ENCODE results near the gene CD209. TPM values are rescaled to one million over a fixed set of nuclear protein-coding genes. Genes with fewer than 3 reads are reported as not detected.

CD209 gene
- total RNA-seq, 1 donor from 2014 or later, result 7.0 TPM

DNA sequence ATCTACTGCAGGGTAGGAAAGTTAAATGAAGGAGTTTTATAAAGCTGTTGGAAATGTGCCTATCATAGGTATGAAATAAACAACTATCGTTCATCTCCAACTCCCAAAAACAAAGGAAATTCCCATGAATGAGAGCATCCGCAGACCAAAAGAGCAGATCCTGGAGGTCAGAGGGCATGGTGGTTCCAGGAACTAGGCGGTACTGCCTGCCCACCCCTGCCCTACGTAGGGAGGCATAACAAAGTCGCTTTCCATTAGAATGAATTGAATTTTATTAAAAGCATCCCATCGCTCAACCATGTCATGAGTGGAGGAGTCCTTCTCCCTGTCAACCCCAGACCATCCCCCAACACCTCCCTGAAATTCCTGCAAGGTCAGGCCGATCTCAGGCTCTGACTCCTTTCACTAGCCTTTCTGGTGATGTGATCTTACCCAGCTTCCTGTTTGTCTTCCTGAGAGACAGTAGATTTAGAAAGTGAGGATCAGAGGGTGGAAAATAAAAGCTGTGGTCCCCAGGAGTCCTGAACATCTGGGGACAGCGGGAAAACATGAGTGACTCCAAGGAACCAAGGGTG is 15.5 kb upstream of the CD209 start, which contains the start of gene CLEC4M:
Gene CLEC4M, plus strand, starts transcription at position 525 of the 575 bp plus-strand sequence. Its CDS starts 24 bp downstream, at position 549.
- Histone ChIP-seq H3K9me3 (replicated peaks) (peaks cover 25% of the 10 kb centered on the region), H3K36me3 (no peaks in the 10 kb centered on the region), H3K4me1 (no peaks in the 10 kb centered on the region), H3K27ac (replicated peaks) (no peak within 1 kb of the TSS), H3K4me3 (no peak within 1 kb of the TSS), H3K27me3 (ENCODE audit: low read depth) (peaks cover 69% of the 10 kb centered on the region)
- TF ChIP-seq, protein P1, sequence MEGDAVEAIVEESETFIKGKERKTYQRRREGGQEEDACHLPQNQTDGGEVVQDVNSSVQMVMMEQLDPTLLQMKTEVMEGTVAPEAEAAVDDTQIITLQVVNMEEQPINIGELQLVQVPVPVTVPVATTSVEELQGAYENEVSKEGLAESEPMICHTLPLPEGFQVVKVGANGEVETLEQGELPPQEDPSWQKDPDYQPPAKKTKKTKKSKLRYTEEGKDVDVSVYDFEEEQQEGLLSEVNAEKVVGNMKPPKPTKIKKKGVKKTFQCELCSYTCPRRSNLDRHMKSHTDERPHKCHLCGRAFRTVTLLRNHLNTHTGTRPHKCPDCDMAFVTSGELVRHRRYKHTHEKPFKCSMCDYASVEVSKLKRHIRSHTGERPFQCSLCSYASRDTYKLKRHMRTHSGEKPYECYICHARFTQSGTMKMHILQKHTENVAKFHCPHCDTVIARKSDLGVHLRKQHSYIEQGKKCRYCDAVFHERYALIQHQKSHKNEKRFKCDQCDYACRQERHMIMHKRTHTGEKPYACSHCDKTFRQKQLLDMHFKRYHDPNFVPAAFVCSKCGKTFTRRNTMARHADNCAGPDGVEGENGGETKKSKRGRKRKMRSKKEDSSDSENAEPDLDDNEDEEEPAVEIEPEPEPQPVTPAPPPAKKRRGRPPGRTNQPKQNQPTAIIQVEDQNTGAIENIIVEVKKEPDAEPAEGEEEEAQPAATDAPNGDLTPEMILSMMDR (IDR thresholded peaks at IDR 0.05; ENCODE audit: borderline replicate concordance), result no peak
- no peak for DNase-seq
- intact Hi-C loops (cut with micrococcal nuclease), result no loop called here

DNA sequence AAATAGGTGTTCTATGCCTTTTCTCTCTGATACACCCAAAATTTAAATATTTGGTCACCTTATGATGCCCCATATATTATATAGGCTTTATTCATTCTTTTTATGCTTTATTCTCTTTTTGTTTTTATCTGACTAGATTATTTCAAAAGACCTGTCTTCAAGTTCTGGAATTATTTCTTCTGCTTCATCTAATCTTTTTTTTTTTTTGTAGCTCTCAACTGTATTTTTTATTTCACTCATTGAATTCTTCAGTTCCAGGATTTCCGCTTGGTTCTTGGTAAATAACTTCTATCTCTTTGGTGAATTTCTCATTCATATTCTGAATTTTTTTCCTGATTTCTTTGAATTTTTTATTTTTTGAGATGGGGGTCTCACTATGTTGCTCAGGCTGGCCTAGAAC is 11.8 kb upstream of the CD209 start:
- H3K9me3 ChIP-seq (replicated peaks), result peaks cover 53% of the 10 kb centered on the region

DNA sequence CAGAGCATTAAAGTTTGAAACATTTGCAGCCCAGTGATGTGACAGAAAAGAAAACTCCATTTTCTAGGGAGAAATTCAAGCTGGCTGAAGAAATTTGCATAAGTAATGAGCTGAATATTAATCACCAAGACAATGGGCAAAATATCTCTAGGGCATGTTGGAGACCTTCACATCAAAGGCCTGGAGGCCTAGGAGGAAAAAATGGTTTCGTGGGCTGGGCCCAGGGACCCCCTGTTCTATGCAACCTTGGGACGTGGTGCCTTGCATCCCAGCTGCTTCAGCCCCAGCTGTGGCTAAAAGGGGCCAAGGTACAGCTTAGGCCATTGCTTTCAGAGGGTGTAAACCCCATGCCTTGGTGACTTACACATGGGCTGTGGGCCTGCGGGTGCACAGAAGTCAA is 10.0 kb upstream of the CD209 start:
- no peaks in the 10 kb centered on the region for H3K36me3 ChIP-seq
- H3K27ac ChIP-seq (replicated peaks), result no peak overlapping the region
- H3K4me3 ChIP-seq, result no peak overlapping the region
- no peak for DNase-seq
- H3K27me3 ChIP-seq (ENCODE audit: low read depth), result peaks cover 24% of the 10 kb centered on the region
- intact Hi-C loops (cut with micrococcal nuclease), result no loop called here
- no peaks in the 10 kb centered on the region for H3K4me1 ChIP-seq
- TF ChIP-seq, protein P1 (IDR thresholded peaks at IDR 0.05; ENCODE audit: borderline replicate concordance), result no peak
- H3K9me3 ChIP-seq (replicated peaks), result peaks cover 55% of the 10 kb centered on the region

More for the DNA sequence above, 11.8 kb upstream of the CD209 start:
- H3K27ac ChIP-seq (replicated peaks), result no peak overlapping the region
- H3K27me3 ChIP-seq (ENCODE audit: low read depth), result peaks cover 39% of the 10 kb centered on the region
- H3K36me3 ChIP-seq, result no peaks in the 10 kb centered on the region
- intact Hi-C loops (cut with micrococcal nuclease), result no loop called here
- no peak overlapping the region for H3K4me3 ChIP-seq
- TF ChIP-seq, protein P1 (IDR thresholded peaks at IDR 0.05; ENCODE audit: borderline replicate concordance), result no peak
- no peak for DNase-seq
- no peaks in the 10 kb centered on the region for H3K4me1 ChIP-seq

DNA sequence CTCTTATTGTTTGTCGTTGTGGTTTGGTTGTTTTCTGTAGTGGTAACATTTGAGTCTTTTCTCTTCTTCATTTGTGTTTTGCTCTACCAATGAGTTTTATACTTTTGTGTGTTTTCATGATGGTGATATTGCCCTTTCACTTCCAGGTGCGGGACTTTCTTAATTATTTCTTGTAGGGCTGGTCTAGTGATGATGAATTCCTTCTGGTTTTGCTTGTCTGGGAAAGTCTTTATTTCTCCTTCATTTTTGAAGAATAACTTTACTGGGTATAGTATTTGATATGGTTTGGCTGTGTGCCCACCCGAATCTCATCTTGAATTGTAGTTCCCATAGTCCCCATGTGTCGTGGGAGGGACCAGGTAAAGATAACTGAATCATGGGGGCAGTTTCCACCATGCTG is 8.9 kb upstream of the CD209 start:
- no peaks in the 10 kb centered on the region for H3K36me3 ChIP-seq
- H3K27me3 ChIP-seq (ENCODE audit: low read depth), result peaks cover 22% of the 10 kb centered on the region
- DNase-seq, result no peak
- TF ChIP-seq, protein P1 (IDR thresholded peaks at IDR 0.05; ENCODE audit: borderline replicate concordance), result no peak
- no peaks in the 10 kb centered on the region for H3K4me1 ChIP-seq
- intact Hi-C loops (cut with micrococcal nuclease), result no loop called here
- no peak overlapping the region for H3K4me3 ChIP-seq
- H3K27ac ChIP-seq (replicated peaks), result no peak overlapping the region
- H3K9me3 ChIP-seq (replicated peaks), result peaks cover 55% of the 10 kb centered on the region

DNA sequence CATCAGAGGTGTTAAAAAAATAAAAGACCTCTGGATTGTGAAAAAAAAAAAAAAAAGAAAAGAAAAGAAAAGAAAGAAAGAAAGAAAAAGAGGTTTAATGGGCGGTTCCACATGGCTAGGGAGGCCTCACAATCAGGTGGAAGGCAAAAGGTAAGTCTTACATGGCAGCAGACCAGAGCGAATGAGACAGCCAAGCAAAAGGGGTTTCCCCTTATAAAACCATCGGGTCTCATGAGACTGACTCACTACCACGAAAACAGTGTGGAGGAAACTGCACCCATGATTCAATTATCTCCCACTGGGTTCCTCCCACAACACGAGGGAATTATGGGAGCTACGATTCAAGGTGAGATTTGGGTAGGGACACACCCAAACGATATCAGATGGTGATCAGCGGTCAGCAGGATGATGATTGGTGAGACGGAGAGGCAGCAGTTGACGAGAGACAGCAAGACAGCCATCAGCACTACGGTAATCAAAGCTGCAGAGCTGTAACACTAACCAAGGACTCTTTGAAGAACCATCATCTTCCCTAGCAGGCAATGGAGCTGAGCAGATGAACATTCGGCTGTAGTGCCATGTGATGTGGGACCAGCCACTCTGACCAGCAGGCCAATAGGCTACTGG is 3.9 kb upstream of the CD209 start:
- no peak overlapping the region for H3K4me3 ChIP-seq

More for the DNA sequence above, 3.9 kb upstream of the CD209 start:
- H3K4me1 ChIP-seq, result no peaks in the 10 kb centered on the region
- peaks cover 52% of the 10 kb centered on the region for H3K27me3 ChIP-seq (ENCODE audit: low read depth)
- no peak for DNase-seq
- TF ChIP-seq, protein P1 (IDR thresholded peaks at IDR 0.05; ENCODE audit: borderline replicate concordance), result no peak
- H3K27ac ChIP-seq (replicated peaks), result no peak overlapping the region
- H3K36me3 ChIP-seq, result no peaks in the 10 kb centered on the region
- intact Hi-C loops (cut with micrococcal nuclease), result no loop called here
- H3K9me3 ChIP-seq (replicated peaks), result peaks cover 20% of the 10 kb centered on the region
